CD4-positive, alpha-beta T cell treated with Interleukin-12 subunit alpha and Interleukin-12 subunit beta, for 1 hour (primary cell): Measurements from ENCODE around the gene SCD5.

Experiments used
- DNase-seq: peaks from one replicate; pipeline ENCODE4 v3.0.0-alpha.2; 2020

The SCD5 gene

GRCh38 chr4:82758701-82759685 is 39.6 kb downstream of the SCD5 start:
- DNase-seq, result no peak

- DNase-seq, result no peak
These were observed 42.5 kb downstream of the SCD5 start for GRCh38 chr4:82756061-82756460.

- DNase-seq, result no peak
These were observed 42.9 kb downstream of the SCD5 start for GRCh38 chr4:82755650-82756049.

GRCh38 chr4:82754513-82755165 is 44.0 kb downstream of the SCD5 start:
- DNase-seq, result no peak

- no peak for DNase-seq
These were observed 44.7 kb downstream of the SCD5 start for GRCh38 chr4:82753725-82754410.

GRCh38 chr4:82753238-82753637 is 45.4 kb downstream of the SCD5 start:
- DNase-seq, result no peak

GRCh38 chr4:82748810-82749470 is 49.7 kb downstream of the SCD5 start:
- no peak for DNase-seq

- DNase-seq, result no peak
These were observed 50.7 kb downstream of the SCD5 start for GRCh38 chr4:82747686-82748575.

- no peak for DNase-seq
These were observed 51.7 kb downstream of the SCD5 start for GRCh38 chr4:82746705-82747574.

GRCh38 chr4:82745173-82745842 is 53.3 kb downstream of the SCD5 start:
- no peak for DNase-seq

GRCh38 chr4:82744284-82744968 is 54.2 kb downstream of the SCD5 start:
- DNase-seq, result no peak

- DNase-seq, result no peak
These were observed 57.4 kb downstream of the SCD5 start for GRCh38 chr4:82741188-82741587.

- DNase-seq, result peak; percentile 58
These were observed 59.1 kb downstream of the SCD5 start for GRCh38 chr4:82739287-82740190.

GRCh38 chr4:82737354-82737753 is 61.2 kb downstream of the SCD5 start:
- DNase-seq, result no peak

- no peak for DNase-seq
These were observed 65.0 kb downstream of the SCD5 start for GRCh38 chr4:82733636-82734035.

GRCh38 chr4:82728301-82728700 is 70.3 kb downstream of the SCD5 start:
- DNase-seq, result no peak

GRCh38 chr4:82726596-82726995 is 72.0 kb downstream of the SCD5 start:
- no peak for DNase-seq

GRCh38 chr4:82721819-82722423 is 76.7 kb downstream of the SCD5 start:
- peak; percentile 11 for DNase-seq
